ENCODE measurements around the gene AKR7A3. TPM values are rescaled to one million over a fixed set of nuclear protein-coding genes. Genes with fewer than 3 reads are reported as not detected.

The AKR7A3 gene
- total and polyA plus RNA-seq, 9 of the 15 experiments (the other 6 are each of a cell fraction or from before 2014, with no cell fraction given): 0.04 to 1.5 (median 0.44) TPM; not detected in 1

DNA sequence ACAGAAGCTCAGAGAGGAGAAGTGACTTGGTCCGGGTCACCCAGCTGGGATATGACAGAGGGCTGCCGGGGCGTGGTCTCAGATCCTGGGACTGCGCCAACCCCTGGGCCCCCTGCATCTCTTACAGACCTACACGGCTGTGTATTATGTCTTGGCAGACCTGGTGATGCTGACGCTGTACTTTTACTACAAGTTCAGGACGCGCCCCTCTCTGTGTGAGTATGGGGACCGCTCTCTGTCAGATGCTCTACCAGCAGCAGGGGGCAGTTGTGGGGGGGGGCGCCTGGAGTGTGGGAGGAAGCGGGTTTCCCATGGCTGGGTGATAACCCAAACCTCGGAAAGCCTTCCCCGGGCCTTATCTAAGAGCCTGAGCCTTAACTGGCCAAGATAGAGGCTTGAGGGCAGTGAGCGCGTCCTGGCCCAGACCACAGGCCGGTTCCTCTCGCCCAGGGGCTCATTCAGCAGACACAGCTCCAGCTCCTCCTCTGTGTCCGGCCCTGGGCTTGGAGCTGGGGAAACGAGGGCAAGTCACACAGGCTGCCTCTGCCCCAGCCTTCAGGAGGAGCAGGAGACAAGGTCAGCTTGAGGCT, 36.9 kb upstream of the AKR7A3 start (continued):
- no peak for TF ChIP-seq RFX1 (IDR thresholded peaks at IDR 0.05)
- TF ChIP-seq MBD2 (IDR thresholded peaks at IDR 0.05; ENCODE audit: borderline replicate concordance, low read depth): 0 out of 2 replicates have a peak, but pooled peaks have one; percentile 41
- TF ChIP-seq, protein P1, sequence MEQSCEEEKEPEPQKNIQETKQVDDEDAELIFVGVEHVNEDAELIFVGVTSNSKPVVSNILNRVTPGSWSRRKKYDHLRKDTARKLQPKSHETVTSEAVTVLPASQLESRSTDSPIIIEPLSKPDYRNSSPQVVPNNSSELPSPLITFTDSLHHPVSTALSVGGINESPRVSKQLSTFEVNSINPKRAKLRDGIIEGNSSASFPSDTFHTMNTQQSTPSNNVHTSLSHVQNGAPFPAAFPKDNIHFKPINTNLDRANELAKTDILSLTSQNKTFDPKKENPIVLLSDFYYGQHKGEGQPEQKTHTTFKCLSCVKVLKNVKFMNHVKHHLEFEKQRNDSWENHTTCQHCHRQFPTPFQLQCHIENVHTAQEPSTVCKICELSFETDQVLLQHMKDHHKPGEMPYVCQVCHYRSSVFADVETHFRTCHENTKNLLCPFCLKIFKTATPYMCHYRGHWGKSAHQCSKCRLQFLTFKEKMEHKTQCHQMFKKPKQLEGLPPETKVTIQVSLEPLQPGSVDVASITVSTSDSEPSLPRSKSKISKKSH (CRISPR knock-in tag; IDR thresholded peaks at IDR 0.05): no peak
- TF ChIP-seq ADNP (tag; IDR thresholded peaks at IDR 0.05): no peak
- TF ChIP-seq TCFL5 (CRISPR knock-in tag; conservative IDR thresholded peaks at IDR 0.05): no peak
- TF ChIP-seq, protein P2, sequence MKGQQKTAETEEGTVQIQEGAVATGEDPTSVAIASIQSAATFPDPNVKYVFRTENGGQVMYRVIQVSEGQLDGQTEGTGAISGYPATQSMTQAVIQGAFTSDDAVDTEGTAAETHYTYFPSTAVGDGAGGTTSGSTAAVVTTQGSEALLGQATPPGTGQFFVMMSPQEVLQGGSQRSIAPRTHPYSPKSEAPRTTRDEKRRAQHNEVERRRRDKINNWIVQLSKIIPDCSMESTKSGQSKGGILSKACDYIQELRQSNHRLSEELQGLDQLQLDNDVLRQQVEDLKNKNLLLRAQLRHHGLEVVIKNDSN (CRISPR knock-in tag; IDR thresholded peaks at IDR 0.05): no peak; the same call in 1 of the 2 replicates
- TF ChIP-seq ZNF766 (CRISPR knock-in tag; conservative IDR thresholded peaks at IDR 0.05): no peak
- TF ChIP-seq, protein P3, sequence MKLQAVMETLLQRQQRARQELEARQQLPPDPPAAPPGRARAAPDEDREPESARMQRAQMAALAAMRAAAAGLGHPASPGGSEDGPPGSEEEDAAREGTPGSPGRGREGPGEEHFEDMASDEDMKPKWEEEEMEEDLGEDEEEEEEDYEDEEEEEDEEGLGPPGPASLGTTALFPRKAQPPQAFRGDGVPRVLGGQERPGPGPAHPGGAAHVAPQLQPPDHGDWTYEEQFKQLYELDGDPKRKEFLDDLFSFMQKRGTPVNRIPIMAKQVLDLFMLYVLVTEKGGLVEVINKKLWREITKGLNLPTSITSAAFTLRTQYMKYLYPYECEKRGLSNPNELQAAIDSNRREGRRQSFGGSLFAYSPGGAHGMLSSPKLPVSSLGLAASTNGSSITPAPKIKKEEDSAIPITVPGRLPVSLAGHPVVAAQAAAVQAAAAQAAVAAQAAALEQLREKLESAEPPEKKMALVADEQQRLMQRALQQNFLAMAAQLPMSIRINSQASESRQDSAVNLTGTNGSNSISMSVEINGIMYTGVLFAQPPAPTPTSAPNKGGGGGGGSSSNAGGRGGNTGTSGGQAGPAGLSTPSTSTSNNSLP (IDR thresholded peaks at IDR 0.05; ENCODE audit: borderline replicate concordance, low read depth, low read length): no peak
- TF ChIP-seq TGIF2 (CRISPR knock-in tag; IDR thresholded peaks at IDR 0.05): no peak
- no peak for TF ChIP-seq THRAP3 (IDR thresholded peaks at IDR 0.05; ENCODE audit: borderline replicate concordance)
- no peak for TF ChIP-seq BMI1 (IDR thresholded peaks at IDR 0.05; ENCODE audit: low read length)
- TF ChIP-seq ZNF384 (IDR thresholded peaks at IDR 0.05; ENCODE audit: low read depth, low read length): no peak
- TF ChIP-seq ZNF77 (CRISPR knock-in tag; IDR thresholded peaks at IDR 0.05): no peak
- TF ChIP-seq, protein P4, sequence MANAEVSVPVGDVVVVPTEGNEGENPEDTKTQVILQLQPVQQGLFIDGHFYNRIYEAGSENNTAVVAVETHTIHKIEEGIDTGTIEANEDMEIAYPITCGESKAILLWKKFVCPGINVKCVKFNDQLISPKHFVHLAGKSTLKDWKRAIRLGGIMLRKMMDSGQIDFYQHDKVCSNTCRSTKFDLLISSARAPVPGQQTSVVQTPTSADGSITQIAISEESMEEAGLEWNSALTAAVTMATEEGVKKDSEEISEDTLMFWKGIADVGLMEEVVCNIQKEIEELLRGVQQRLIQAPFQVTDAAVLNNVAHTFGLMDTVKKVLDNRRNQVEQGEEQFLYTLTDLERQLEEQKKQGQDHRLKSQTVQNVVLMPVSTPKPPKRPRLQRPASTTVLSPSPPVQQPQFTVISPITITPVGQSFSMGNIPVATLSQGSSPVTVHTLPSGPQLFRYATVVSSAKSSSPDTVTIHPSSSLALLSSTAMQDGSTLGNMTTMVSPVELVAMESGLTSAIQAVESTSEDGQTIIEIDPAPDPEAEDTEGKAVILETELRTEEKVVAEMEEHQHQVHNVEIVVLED (CRISPR knock-in tag; IDR thresholded peaks at IDR 0.05): no peak
- TF ChIP-seq PTRF (tag; IDR thresholded peaks at IDR 0.05): no peak
- TF ChIP-seq, protein P5, sequence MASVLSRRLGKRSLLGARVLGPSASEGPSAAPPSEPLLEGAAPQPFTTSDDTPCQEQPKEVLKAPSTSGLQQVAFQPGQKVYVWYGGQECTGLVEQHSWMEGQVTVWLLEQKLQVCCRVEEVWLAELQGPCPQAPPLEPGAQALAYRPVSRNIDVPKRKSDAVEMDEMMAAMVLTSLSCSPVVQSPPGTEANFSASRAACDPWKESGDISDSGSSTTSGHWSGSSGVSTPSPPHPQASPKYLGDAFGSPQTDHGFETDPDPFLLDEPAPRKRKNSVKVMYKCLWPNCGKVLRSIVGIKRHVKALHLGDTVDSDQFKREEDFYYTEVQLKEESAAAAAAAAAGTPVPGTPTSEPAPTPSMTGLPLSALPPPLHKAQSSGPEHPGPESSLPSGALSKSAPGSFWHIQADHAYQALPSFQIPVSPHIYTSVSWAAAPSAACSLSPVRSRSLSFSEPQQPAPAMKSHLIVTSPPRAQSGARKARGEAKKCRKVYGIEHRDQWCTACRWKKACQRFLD (CRISPR knock-in tag; IDR thresholded peaks at IDR 0.05): peak; percentile 28; the same call in 1 of the 2 replicates
- no peak for TF ChIP-seq EZH2 (IDR thresholded peaks at IDR 0.05; ENCODE audit: borderline replicate concordance, low read depth, low read length)

Measured in K562 (cell line).